Measurements from ENCODE around the gene TCOF1.

TCOF1 gene

GRCh38 chr5:150436141-150436680 lies 78.7 kb downstream of the TCOF1 start:
- DNase-seq, result peak; percentile 54

DNA sequence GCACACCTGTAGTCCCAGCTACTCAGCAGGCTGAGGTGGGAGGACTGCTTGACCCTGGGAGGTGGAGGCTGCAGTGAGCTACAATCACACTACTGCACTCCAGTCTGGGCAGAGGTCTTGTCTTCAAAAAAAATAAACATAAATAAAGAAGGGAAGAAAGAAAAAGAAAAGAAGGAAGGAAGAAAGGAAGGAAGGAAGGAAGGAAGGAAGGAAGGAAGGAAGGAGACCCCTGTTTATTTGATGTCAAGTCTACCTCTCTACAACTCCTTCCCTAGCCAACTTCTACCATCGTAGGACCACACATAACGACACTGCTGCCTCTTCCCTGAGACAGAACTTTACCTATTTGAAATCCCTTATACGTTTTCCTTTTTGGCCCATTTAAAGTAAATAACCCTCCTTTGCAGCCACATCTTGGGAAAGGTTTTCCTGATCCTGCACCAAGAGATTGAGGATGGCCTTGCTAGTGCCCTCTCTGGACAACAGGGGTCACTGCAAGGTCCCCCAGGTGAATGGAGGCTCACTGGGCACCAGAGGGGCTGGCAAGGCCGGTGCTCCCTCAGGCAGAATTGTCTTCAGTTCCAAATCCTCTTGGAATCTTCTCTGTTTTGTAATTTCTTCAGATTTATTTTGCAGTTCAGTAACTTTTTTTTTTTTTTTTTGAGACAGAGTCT lies 81.5 kb downstream of the TCOF1 start:
- no peak for DNase-seq

GRCh38 chr5:150440948-150441812 lies 83.7 kb downstream of the TCOF1 start:
- DNase-seq, result no peak

DNA sequence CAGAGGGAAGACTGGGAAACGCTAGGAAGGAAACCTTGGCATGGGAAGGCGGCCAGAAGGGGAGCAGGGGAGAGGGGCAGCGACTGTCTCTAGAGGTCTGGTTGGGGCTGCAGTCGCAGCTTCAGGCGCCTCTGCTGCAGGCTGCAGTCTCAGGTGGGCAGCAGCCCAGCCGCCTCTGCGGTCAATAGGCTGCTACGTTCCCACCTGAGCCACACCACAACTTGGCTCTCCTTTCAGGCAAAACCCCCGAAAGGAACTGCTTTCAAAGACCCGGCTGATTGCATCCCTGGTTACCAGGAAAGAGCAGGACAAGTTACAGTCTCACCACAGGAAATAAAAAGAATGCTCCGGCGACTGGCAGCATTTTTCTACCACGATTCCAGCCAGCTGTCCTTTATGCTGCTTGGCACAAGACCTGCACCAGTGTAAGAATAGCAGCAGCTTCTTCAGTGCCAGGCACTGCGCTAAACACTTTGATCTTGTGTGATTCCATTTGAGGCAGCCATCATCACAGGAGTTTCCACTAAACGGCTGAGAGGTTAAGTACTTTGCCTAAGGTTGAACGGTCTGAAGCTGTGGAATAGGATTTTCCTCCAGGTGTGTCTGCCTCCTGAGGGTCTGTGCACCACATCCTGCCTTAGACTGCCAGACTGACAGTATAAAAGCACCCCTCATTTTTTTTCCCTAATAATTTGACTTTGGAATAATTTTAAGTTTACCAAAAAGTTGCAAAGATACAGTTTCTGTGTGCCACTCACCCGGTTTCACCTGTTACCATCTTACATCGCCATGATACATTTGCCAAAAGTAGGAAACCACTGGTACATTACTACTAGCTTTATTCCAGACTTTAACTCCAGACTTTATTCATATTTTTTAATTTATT lies 84.6 kb downstream of the TCOF1 start:
- no peak for DNase-seq

GRCh38 chr5:150442699-150443080 lies 85.2 kb downstream of the TCOF1 start:
- DNase-seq, result no peak

DNA sequence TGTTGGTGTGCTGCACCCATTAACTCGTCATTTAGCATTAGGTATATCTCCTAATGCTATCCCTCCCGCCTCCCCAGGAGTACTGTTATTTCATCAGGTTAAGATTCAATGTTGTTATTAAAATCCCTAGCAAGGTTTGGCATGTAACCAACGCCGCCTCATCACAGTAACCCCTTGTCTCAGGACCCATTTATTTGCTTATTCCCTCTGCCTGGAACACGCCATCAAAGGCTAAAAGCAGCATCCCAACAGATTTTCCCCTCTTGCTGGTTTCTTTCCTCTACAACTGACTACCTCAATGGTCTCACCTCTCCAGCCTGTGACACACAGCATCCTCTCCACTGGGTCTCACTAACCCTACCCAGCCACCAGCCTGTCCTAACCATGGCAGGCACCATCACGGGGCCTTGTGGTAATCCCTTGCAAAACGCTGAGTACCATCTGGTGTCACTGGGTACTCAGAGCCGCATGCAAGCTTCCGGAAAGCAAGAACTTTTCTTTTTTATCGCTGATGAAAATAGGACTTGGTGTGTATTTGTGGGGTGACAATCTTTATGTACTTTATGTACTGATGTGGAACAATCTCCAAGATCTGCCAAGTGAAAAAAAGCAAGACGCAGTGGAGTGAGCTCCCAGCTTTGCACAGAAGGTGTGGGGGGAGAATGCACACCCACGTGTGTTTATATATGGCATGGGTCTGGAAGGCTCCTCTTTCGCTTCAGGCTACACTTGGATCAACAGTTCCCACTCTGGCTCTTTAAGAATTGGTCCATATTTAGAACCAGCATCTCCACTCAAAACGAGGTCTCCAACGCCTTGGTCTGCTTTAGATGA lies 86.0 kb downstream of the TCOF1 start:
- DNase-seq, result no peak

DNA sequence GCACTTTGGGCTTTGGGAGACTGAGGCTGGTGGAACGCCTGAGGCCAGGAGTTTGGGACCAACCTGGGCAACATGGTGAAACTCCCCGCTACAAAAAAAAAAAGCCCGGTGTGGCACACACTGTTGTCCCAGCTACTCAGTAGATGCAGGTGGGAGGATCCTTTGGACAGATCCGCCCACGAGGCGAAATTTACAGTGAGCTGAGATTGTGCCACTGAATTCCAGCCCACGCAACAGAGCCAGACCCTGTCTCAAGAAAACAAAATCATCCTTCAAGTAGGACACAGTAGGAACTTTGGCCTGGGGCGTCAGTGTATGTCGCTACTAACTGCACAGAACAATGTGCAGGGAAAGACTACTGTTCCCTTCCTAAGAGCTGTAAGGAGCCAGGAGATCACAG lies 87.3 kb downstream of the TCOF1 start:
- no peak for DNase-seq

- no peak for DNase-seq
Observed at GRCh38 chr5:150446088-150446487, 88.6 kb downstream of the TCOF1 start.

DNA sequence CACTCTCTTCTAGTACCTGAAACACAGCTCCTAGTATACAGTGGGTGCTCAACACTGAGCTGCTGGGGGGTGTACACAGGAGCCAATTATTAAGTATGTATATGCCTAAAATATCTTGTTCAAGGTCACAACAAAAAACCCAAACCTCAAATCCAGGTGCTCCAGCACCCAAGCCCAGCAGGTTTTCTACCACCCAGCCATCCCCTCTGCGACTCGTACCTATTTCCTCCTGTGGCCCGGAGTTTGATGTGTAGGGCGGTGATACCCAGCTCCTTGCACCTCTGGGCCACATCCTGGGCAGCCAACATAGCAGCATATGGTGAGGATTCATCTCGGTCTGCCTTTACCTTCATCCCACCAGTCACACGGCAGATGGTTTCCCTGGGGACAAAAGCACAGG lies 89.1 kb downstream of the TCOF1 start:
- no peak for DNase-seq

GRCh38 chr5:150447188-150447587 lies 89.7 kb downstream of the TCOF1 start:
- DNase-seq, result no peak

- no peak for DNase-seq
Observed at GRCh38 chr5:150448334-150448733, 90.8 kb downstream of the TCOF1 start.

DNA sequence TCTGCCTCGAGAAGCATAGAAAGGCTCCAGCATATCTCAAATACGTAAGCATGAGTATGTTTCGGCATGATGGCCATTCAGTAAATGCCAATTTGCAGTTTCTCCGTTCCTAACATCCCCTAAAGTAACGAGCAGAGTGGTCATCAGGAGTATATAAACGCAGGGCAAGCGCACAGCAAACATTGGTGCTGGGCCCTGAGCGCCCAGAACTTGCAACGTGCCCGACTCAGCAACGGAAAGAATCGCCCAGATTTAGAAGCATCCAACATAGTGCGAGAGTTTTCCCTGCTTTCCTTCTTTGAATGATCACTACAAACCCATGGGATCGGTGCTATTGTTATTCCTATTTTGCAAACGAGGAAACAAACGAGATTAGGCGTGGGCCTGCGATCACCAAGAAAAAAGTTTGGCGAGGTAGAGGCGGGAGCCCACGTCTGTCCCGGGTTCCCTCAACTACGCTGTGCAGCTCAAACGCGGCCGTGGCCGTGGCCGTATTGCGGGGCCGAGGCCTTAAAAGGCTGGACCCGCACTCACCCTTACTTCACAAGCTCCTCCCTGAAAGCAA lies 91.5 kb downstream of the TCOF1 start:
- no peak for DNase-seq
